H1 (cell line): ENCODE measurements around the gene SRF. TPM values are rescaled to one million over a fixed set of nuclear protein-coding genes. Genes with fewer than 3 reads are reported as not detected.

Experiments
- CTCF ChIA-PET: fragments of 300-600 bp; sonication (Branson Sonifier 250); formaldehyde crosslinking; loops from one replicate; lab custom pipeline; 2021; ENCODE audit not compliant: partially characterized antibody; lab: Charles Lee
- POLR2A ChIA-PET: fragments of 300-600 bp; sonication (Branson Sonifier 250); formaldehyde crosslinking; loops from one replicate; lab custom pipeline; 2021; ENCODE audit warnings: inconsistent platforms; ENCODE audit not compliant: partially characterized antibody; lab: Charles Lee
- DNase-seq, 2 experiments: peaks; one replicate each; pipeline versions ENCODE4 v3.0.0 to v3.0.0-alpha.2; 2010 to 2022; ENCODE audit warnings: low spot score in 2 of 2, low read depth in 1 of 2, mixed read lengths in 1 of 2
- FAIRE-seq: peaks from 2 replicates; lab custom pipeline; 2011; peaks lifted over from hg19 to GRCh38; lab: Jason Lieb, UNC
- H2AFZ ChIP-seq: 2 replicates; pipeline ENCODE4 v1.8.1; 2012; ENCODE audit warnings: low read length, inconsistent platforms
- H2AK5ac ChIP-seq: 2 replicates; pipeline ENCODE4 v1.6.1; 2013; ENCODE audit warnings: low read depth, low read length
- H2BK120ac ChIP-seq: replicated peaks from 2 replicates; pipeline ENCODE3; 2013; ENCODE audit warnings: low read depth, low read length, inconsistent platforms
- H2BK12ac ChIP-seq: 2 replicates; pipeline ENCODE4 v1.6.1; 2013; ENCODE audit warnings: low read depth, low read length
- H2BK15ac ChIP-seq: 2 replicates; pipeline ENCODE4 v1.6.1; 2013; ENCODE audit warnings: low read length
- H2BK20ac ChIP-seq: 2 replicates; pipeline ENCODE4 v1.6.1; 2013; ENCODE audit warnings: low read length
- H2BK5ac ChIP-seq: 2 replicates; pipeline ENCODE4 v1.6.1; 2013; ENCODE audit warnings: low read depth, low read length
- H3K14ac ChIP-seq: 2 replicates; pipeline ENCODE4 v1.6.1; 2013; ENCODE audit warnings: inconsistent platforms; ENCODE audit not compliant: insufficient read length
- H3K18ac ChIP-seq: 2 replicates; pipeline ENCODE4 v1.6.1; 2013; ENCODE audit warnings: low read length; ENCODE audit errors: extremely low read depth
- H3K23ac ChIP-seq: 2 replicates; pipeline ENCODE4 v1.6.1; 2013; ENCODE audit warnings: inconsistent platforms; ENCODE audit not compliant: insufficient read length
- H3K23me2 ChIP-seq: 2 replicates; pipeline ENCODE4 v1.6.1; 2013; ENCODE audit warnings: low read depth, low read length
- H3K27ac ChIP-seq: 2 replicates; pipeline ENCODE4 v1.6.1; 2011; ENCODE audit warnings: low read depth, low read length, inconsistent platforms
- H3K27me3 ChIP-seq, 4 experiments: replicated peaks in 1 of 4; 1 replicate in 1 of 4; 2 replicates in 3 of 4; pipeline versions ENCODE4 v1.6.1 to v1.8.1; 2011 to 2013; ENCODE audit warnings: low read length in 3 of 4, mild to moderate bottlenecking in 3 of 4, inconsistent platforms in 2 of 4, mixed read lengths in 2 of 4, moderate library complexity in 1 of 4; ENCODE audit not compliant: control insufficient read depth in 3 of 4, insufficient read depth in 3 of 4; ENCODE audit errors: extremely low read depth in 1 of 4
- H3K36me3 ChIP-seq, 4 experiments: 2 replicates each; pipeline versions ENCODE4 v1.6.1 to v1.8.1; 2011 to 2013; ENCODE audit warnings: mild to moderate bottlenecking in 4 of 4, low read length in 3 of 4, moderate library complexity in 2 of 4, control low read depth in 1 of 4, inconsistent platforms in 1 of 4; ENCODE audit not compliant: insufficient read depth in 4 of 4, control insufficient read depth in 2 of 4
- H3K4ac ChIP-seq: replicated peaks from 2 replicates; pipeline ENCODE3; 2013; ENCODE audit warnings: low read length, low read depth, mixed read lengths, inconsistent platforms; ENCODE audit not compliant: insufficient read length
- H3K4me1 ChIP-seq, 4 experiments: replicated peaks in 1 of 4; 1 replicate in 1 of 4; 2 replicates in 3 of 4; pipeline versions ENCODE4 v1.6.1 to v1.8.1; 2011 to 2013; ENCODE audit warnings: low read length in 3 of 4, inconsistent platforms in 2 of 4, mixed read lengths in 1 of 4; ENCODE audit not compliant: insufficient read depth in 4 of 4, control insufficient read depth in 3 of 4
- H3K4me2 ChIP-seq, 2 experiments: 2 replicates each; pipeline versions ENCODE4 v1.6.1 to v1.8.1; 2011 to 2013; ENCODE audit warnings: low read depth in 2 of 2, low read length in 2 of 2, control low read depth in 1 of 2, inconsistent platforms in 1 of 2, mild to moderate bottlenecking in 1 of 2; ENCODE audit not compliant: insufficient read depth in 1 of 2
- H3K4me3 ChIP-seq, 4 experiments: fragments of 200-600, 300-600 bp in 1 of 4; sonication (generic), shearing (Covaris generic), sonication (Bioruptor Twin) in 1 of 4; 2 replicates each; pipeline versions ENCODE4 v1.5.1 to v1.8.1; 2011 to 2016; ENCODE audit warnings: low read length in 4 of 4, low read depth in 3 of 4, control low read depth in 2 of 4, inconsistent platforms in 2 of 4, mild to moderate bottlenecking in 2 of 4, mixed read lengths in 1 of 4, moderate library complexity in 1 of 4; ENCODE audit not compliant: insufficient read depth in 2 of 4; ENCODE audit errors: extremely low read depth in 1 of 4
- H3K56ac ChIP-seq: replicated peaks from 2 replicates; pipeline ENCODE3; 2013; ENCODE audit warnings: low read depth, mild to moderate bottlenecking, mixed read lengths, low read length, inconsistent platforms; ENCODE audit not compliant: insufficient read length
- H3K79me1 ChIP-seq: 2 replicates; pipeline ENCODE4 v1.6.1; 2013; ENCODE audit warnings: low read depth, low read length, control low read depth
- H3K79me2 ChIP-seq, 2 experiments: 2 replicates each; pipeline versions ENCODE4 v1.6.1 to v1.8.1; 2012 to 2013; ENCODE audit warnings: low read length in 2 of 2, mild to moderate bottlenecking in 2 of 2, inconsistent platforms in 1 of 2; ENCODE audit not compliant: insufficient read depth in 2 of 2, control insufficient read depth in 1 of 2
- H3K9ac ChIP-seq, 4 experiments: replicated peaks in 1 of 4; 1 replicate in 1 of 4; 2 replicates in 3 of 4; pipeline versions ENCODE4 v1.6.1 to v1.8.1; 2011 to 2013; ENCODE audit warnings: low read depth in 3 of 4, low read length in 3 of 4, control low read depth in 2 of 4, mild to moderate bottlenecking in 2 of 4, moderate library complexity in 2 of 4, inconsistent platforms in 1 of 4; ENCODE audit errors: extremely low read depth in 1 of 4
- H3K9me3 ChIP-seq, 2 experiments: 2 replicates each; pipeline versions ENCODE4 v1.6.1 to v1.8.1; 2012 to 2013; ENCODE audit warnings: mild to moderate bottlenecking in 2 of 2, moderate library complexity in 2 of 2, control low read depth in 1 of 2, inconsistent platforms in 1 of 2, low read depth in 1 of 2, low read length in 1 of 2, mixed read lengths in 1 of 2; ENCODE audit not compliant: insufficient read depth in 2 of 2
- H4K20me1 ChIP-seq, 2 experiments: replicated peaks in 1 of 2; 2 replicates each; pipeline versions ENCODE3 to v1.8.1; 2011 to 2013; ENCODE audit warnings: inconsistent platforms in 2 of 2, low read length in 2 of 2, mild to moderate bottlenecking in 1 of 2; ENCODE audit not compliant: insufficient read depth in 2 of 2, control insufficient read depth in 1 of 2
- H4K5ac ChIP-seq: 2 replicates; pipeline ENCODE4 v1.6.1; 2013; ENCODE audit warnings: low read length, low read depth, mixed read lengths, inconsistent platforms; ENCODE audit not compliant: insufficient read length
- H4K8ac ChIP-seq: 2 replicates; pipeline ENCODE4 v1.8.0; 2013; ENCODE audit warnings: mild to moderate bottlenecking, moderate library complexity, low read length, inconsistent platforms; ENCODE audit not compliant: insufficient read depth; ENCODE audit errors: extremely low read depth
- H4K91ac ChIP-seq: replicated peaks from 2 replicates; pipeline ENCODE3; 2013; ENCODE audit warnings: low read length, mixed read lengths, inconsistent platforms; ENCODE audit not compliant: insufficient read length
- ASH2L ChIP-seq: fragments of 200-600, 300-600 bp; sonication (generic); IDR thresholded peaks from one replicate; pipeline ENCODE4 v1.7.1; 2017; ENCODE audit warnings: low read length
- HDAC6 ChIP-seq: IDR thresholded peaks from one replicate; pipeline ENCODE4 v1.7.1; 2012; ENCODE audit warnings: low read depth, mild to moderate bottlenecking, inconsistent platforms, low read length, moderate library complexity
- KDM5A ChIP-seq: fragments of 200-600 bp; IDR thresholded peaks from 2 replicates; pipeline ENCODE4 v1.7.1; 2012; ENCODE audit warnings: mild to moderate bottlenecking, low read length, inconsistent platforms, mixed read lengths
- MAFK ChIP-seq: IDR thresholded peaks from 2 replicates; pipeline ENCODE4 v1.6.1; 2012; ENCODE audit warnings: low read depth, mild to moderate bottlenecking, improper control_type of control experiment, low read length
- RNF2 ChIP-seq: fragments of 200-900, 300-1000 bp; sonication (generic); IDR thresholded peaks from 2 replicates; pipeline ENCODE4 v1.7.1; 2016; ENCODE audit warnings: borderline replicate concordance, low read depth, mild to moderate bottlenecking, antibody characterized with exemption, low read length; ENCODE audit not compliant: poor library complexity, severe bottlenecking; ENCODE audit errors: missing control alignments
- WGBS, 2 experiments: shearing (Covaris generic) in 1 of 2; methylation state at CpG; one replicate each; pipeline versions ENCODE4 v1.1.6 to v1.1.7; 2013 to 2015; ENCODE audit warnings: low lambda C conversion rate in 2 of 2, mixed read lengths in 2 of 2, inconsistent platforms in 1 of 2, low coverage in 1 of 2, missing lambda C conversion rate in 1 of 2; ENCODE audit not compliant: insufficient replicate concordance in 2 of 2, insufficient coverage in 1 of 2, insufficient read length in 1 of 2; ENCODE audit errors: extremely low coverage in 1 of 2, missing lambda C conversion rate in 1 of 2; 5-methylcytosine and 5-hydroxymethylcytosine counted together
- long read RNA-seq, 2 experiments: library from RNA in 1 of 2; library from capped mRNA in 1 of 2; stranded (forward); transcript quantifications; one replicate each; pipeline ENCODE4 v2.0.0, GENCODE V29; 2021; ENCODE audit warnings: inconsistent platforms in 1 of 2
- polyA minus RNA-seq, 3 experiments: library from RNA; depleted of rRNA, polyadenylated mRNA; stranded (reverse); fragments of >200 nt; gene quantifications; 1 replicate in 2 of 3; 2 replicates in 1 of 3; pipeline ENCODE4 v1.2.3, GENCODE V29; 2011
- polyA plus RNA-seq, 7 experiments: library from polyadenylated mRNA; depleted of rRNA in 3 of 7; stranded (reverse) in 5 of 7; unstranded in 2 of 7; fragments of >200 nt in 5 of 7; fragments of 200-250 nt in 2 of 7; gene quantifications; 1 replicate in 5 of 7; 2 replicates in 1 of 7; 4 replicates in 1 of 7; pipeline versions ENCODE4 v1.2.1 to v1.2.3, GENCODE V29; 2011 to 2013; ENCODE audit warnings: missing spikeins in 2 of 7, mixed read lengths in 2 of 7
- total RNA-seq: library from RNA; stranded (reverse); fragmentation: NEBNext Ultra II Directional; extraction: Animal tissue kit (Norgen Biotek cat#: 25700); gene quantifications from 2 replicates; pipeline ENCODE4 v1.2.1, GENCODE V29; 2021
- TF ChIP-seq, protein P1 (sequence below): IDR thresholded peaks from 2 replicates; pipeline ENCODE4 v1.6.1; 2011; ENCODE audit warnings: low read length, improper control_type of control experiment

SRF gene
- total RNA-seq (49.0 and 52.7 TPM in 2 replicates), polyA plus RNA-seq (2011; rRNA removed) (69.5 and 88.6 TPM in 2 replicates), polyA minus RNA-seq (2011; rRNA and poly(A)+ RNA removed) (46.3 and 46.8 TPM in 2 replicates)
- 68.1 TPM for polyA plus RNA-seq (2011; cell fraction: cytosol; rRNA removed)
- 63.0 TPM for polyA plus RNA-seq (2011; cell fraction: nucleus; rRNA removed)
- polyA plus RNA-seq (2012, experiment 1 of 2), result 34.5 to 42.5 TPM (median 42.0 TPM) in 4 replicates
- polyA plus RNA-seq (2012, experiment 2 of 2), result 41.2 TPM
- polyA plus RNA-seq (2013, experiment 1 of 2), result 30.6 TPM
- polyA plus RNA-seq (2013, experiment 2 of 2), result 31.1 TPM
- 33.1 TPM for polyA minus RNA-seq (2011; cell fraction: cytosol; rRNA and poly(A)+ RNA removed)
- 24.0 TPM for polyA minus RNA-seq (2011; cell fraction: nucleus; rRNA and poly(A)+ RNA removed)
- long read RNA-seq, experiment 1, full-length matches to known transcripts, result 11 of 57 reads
- long read RNA-seq, experiment 1, partial matches to known transcripts, result 21 of 57 reads
- long read RNA-seq, experiment 1, other reads (novel, unspliced or antisense), result 25 of 57 reads
- long read RNA-seq, experiment 2, partial matches to known transcripts, result 0 of 14 reads
- long read RNA-seq, experiment 2, other reads (novel, unspliced or antisense), result 14 of 14 reads

DNA sequence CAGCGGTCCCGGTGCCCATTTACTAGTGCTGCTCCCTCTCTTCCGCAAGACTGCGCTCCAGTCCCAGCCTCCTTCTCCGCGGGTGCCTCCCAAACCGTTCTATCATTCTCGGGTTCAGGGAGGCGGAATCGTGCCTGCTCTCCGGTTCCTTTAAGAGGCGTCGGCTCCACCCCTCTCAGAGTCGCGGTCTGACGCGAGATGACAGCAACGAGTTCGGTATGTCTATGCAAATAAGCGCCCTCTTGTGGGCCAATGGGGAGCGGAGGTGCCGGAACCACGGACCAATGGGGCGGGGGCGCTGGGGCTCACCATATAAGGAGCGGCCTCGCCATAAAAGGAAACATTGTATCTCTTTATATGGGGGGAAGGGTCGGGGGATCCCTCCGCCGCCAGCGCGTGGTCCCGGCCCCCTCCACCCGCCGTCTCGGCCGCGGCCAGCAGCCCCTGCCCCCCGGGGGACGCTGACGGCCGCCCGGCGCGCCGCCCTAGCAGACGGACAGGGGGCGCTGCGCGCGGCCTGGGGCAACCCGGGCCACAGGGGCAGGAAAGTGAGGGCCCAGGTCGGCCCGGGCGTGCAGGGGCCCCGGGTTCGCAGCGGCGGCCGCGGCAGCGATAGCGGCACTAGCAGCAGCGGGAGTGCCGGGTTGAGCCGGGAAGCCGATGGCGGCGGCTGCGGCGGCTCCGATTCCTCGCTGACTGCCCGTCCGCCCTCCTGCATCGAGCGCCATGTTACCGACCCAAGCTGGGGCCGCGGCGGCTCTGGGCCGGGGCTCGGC, at the start of gene SRF:
Gene SRF (plus strand): TSS at position 339 of the 776 bp plus-strand sequence. CDS start 388 bp downstream, at position 727.
- Histone ChIP-seq H4K5ac (peak within 1 kb of the TSS; percentile 96), H4K8ac (peak within 1 kb of the TSS; percentile 95), H2BK15ac (peak within 1 kb of the TSS; percentile 2; the same call in 1 of the 2 replicates), H3K79me1 (peaks cover 3% of the 10 kb centered on the region; the same call in 1 of the 2 replicates), H3K4me1 (peaks cover 9 to 17% (median 11%) of the 10 kb centered on the region in 4 experiments), H3K9ac (peak within 1 kb of the TSS; percentile 90 to 99 (median 93)), H3K23ac (no peak within 1 kb of the TSS), H2AK5ac (peak within 1 kb of the TSS; percentile 76; the same call in 1 of the 2 replicates), H3K4me3 (peak within 1 kb of the TSS; percentile 64 to 93 (median 82)), H2BK20ac (no peak within 1 kb of the TSS), H3K23me2 (peaks cover 14% of the 10 kb centered on the region), H3K9me3 (no peaks in the 10 kb centered on the region), H3K27me3 (peaks cover 0 to 6% (median 2%) of the 10 kb centered on the region in 4 experiments; a peak in 3 of 7 replicates), H4K20me1 (peaks cover 13 to 24% of the 10 kb centered on the region in 2 experiments), H3K18ac (peak within 1 kb of the TSS; percentile 65), H2BK5ac (peak within 1 kb of the TSS; percentile 94), H3K14ac (peak within 1 kb of the TSS; percentile 3), H2BK120ac (no peak within 1 kb of the TSS), H4K91ac (peak within 1 kb of the TSS; percentile 87), H3K27ac (peak within 1 kb of the TSS; percentile 94), H3K36me3 (peaks cover 7 to 13% (median 11%) of the 10 kb centered on the region in 4 experiments), H3K79me2 (peaks cover 0 to 28% of the 10 kb centered on the region in 2 experiments; a peak in 2 of 4 replicates), H2AFZ (no peak within 1 kb of the TSS), H2BK12ac (peak within 1 kb of the TSS; percentile 94), H3K4me2 (peak within 1 kb of the TSS; percentile 93 to 97), H3K56ac (peak within 1 kb of the TSS; percentile 79), H3K4ac (peak within 1 kb of the TSS; percentile 3)
- ChIA-PET CTCF (interaction anchor here (0.6 to 1.7 kb wide), 5 partner anchors 9 to 211 kb away, joined by 3 to 8 read pairs (median 3); partner anchors contain the start of gene CUL9), POLR2A (interaction anchor here (0.6 to 4.9 kb wide), 41 partner anchors 8 to 947 kb away, joined by 3 to 30 read pairs (median 4); partner anchors contain the start of genes CUL7, CUL9, DNPH1 and KLC4)
- 2% methylated on average over 32 of the region's 83 CpGs; no CpG with 5 or more reads in 1 of the 2 experiments for WGBS, 2 experiments
- DNase-seq (peak; percentile 98 to 99), FAIRE-seq (peak; percentile 52)
- TF ChIP-seq, protein P1, sequence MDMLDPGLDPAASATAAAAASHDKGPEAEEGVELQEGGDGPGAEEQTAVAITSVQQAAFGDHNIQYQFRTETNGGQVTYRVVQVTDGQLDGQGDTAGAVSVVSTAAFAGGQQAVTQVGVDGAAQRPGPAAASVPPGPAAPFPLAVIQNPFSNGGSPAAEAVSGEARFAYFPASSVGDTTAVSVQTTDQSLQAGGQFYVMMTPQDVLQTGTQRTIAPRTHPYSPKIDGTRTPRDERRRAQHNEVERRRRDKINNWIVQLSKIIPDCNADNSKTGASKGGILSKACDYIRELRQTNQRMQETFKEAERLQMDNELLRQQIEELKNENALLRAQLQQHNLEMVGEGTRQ, result no peak; the same call in 1 of the 2 replicates
- TF ChIP-seq RNF2 (no peak), KDM5A (no peak), HDAC6 (no peak), MAFK (no peak), ASH2L (no peak)
